CD1c-positive myeloid dendritic cell (primary cell): Measurements from ENCODE around the gene FGD2.
A peak's percentile ranks its signal among the peaks of the same experiment; 100 is the strongest.

Experiments
- DNase-seq: peaks from one replicate; pipeline ENCODE4 v3.0.0-alpha.2; 2016; ENCODE audit errors: extremely low spot score

FGD2 gene

DNA sequence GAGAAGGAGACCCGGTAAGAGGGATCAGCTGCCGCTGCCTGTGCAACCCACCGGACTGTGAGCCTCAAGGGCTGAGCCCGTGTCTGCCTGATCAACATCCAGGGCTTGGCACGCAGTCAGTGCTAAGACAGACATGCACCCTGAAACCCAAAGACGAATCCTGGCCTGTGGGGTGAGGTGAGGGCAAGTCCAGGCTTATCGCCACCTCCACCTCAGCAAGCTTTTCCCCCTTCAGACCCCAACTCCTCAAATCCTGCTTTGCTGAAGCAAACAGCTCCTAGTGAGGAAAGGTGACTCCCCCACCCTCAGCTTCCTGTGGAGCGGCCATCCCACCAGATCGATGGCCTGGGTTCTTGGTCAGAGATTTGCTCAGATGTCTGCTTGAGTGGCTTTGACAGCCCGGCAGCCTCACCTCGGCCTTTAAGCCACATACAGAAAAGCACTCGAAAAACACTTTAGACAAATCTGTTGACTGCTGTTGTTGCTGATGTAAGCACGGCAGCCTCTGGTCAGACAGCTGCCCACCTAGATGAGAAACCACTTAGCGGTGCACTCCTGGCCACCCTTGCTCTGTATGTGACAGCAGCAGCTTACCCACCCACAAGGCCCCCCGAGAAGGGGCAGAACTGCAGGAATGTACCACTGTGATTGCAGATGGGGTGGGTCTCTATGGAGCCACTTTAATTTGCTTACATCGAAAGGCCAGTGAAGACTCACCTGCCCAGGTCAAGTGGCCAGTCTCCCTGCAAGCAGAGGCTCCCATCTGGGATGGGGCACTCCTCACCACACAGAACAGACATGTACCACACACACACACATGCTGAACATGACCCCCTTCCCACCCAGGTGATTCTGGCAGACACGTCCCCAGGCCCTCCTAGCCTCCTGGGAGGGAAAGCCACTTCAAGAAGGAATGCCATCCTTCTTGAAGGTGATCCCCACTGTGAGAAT is 34.3 kb upstream of the FGD2 start:
- DNase-seq, result no peak

DNA sequence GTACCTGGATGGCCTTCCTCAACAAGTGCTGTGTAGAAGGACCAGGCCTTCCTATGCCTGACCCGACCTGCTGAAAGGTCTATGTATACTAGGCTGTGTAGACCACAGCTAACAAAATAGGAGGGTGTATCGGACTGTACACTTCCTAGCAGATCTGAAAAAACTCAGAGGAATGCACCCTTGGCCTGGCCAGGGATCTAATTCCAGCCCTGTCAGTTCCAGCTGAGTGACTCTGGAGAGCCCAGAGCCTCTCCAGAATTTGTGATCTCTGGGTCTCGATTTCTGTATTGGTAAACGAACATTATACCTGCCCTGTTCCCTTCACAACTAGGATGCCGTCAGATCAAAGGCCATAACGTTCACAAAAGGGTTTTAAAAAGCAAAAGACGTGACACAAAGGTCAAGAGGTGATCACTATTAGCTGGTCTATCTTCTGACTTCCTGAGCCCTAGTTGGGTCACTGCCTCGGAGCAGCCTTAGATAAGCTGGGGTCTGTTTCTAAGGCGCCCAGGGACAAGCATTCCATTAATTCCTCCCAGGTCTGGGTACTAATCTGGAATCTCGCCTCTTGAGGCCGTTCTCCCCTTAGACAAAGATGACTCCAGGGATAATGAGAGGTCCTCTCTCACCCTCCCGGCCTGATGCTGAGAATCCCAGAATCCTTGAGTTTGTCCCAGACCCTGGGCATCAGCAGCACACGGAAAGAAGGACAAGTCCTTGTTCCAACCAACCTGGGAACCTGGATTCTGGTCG is 33.4 kb upstream of the FGD2 start:
- no peak for DNase-seq

DNA sequence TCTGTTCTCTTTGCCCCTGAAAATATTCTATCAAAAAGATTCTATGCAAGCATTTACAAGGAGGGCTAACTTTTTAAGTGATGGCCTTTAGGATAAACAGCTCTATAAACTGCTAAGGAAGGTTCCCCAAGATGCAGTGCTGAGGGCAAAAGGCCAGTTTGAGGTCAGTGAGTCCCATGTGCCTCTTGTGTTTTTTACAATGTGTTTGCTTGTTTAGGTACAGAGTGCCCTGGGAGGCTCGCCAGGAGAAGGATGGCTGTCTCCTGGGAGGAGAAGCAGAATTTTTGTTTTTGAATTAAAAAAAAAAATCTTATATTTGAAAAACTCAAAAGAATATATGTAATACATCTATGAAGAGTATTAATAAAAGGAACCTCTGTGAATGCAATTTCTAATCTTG is 32.3 kb upstream of the FGD2 start:
- DNase-seq, result no peak

DNA sequence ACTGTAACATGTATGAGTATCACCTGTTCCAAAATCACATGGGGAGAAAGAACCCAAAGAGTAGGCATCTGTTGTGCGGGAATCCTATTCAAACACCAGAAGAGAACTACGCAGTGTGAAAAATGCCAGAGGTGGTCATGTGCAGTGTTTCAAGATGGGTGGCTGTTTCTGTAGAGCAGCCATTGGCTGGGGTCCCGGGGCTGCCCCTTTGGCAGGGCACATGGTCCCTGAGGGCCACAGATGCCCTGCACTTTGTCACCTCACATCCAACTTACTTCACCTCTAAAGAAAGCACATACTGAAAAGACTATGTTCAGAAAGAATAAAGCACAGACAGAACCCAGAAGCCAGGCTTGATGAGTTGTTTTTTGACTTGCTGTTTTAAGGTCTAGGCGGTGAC is 31.8 kb upstream of the FGD2 start:
- no peak for DNase-seq

- no peak for DNase-seq
Observed at GRCh38 chr6:36975231-36976006, 30.0 kb upstream of the FGD2 start.

DNA sequence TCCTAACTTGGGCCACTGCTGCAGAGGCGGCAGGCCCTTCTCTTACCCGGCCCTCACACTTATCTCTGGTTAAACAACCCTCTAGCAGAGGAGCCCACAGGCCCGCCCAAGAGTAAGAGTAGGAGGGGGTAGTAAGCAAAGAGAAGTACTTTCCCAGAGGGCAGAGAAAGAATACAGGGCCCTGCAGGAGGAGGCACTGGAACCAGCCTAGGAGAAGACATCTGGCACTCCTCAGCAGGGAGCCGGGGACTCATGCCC is 29.5 kb upstream of the FGD2 start:
- DNase-seq, result no peak

DNA sequence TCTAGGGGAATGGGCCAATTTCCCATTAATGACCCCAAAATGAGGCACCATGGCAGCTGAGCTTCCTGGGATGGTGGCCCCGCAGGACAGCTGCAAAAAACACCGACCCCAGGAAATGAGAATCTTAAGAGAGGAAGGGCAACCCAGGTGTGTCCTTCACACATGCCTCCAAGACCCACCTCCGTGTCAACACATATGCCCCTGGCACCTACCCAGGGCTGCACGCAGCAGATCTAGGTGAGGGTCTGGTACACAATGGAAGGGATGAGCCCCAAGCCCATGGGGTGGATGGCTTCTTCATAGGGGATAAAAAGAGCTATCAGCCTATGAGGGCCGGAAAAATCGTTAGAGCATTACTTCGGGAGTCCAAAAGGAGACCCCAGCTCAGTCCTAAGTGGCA is 28.9 kb upstream of the FGD2 start:
- no peak for DNase-seq

DNA sequence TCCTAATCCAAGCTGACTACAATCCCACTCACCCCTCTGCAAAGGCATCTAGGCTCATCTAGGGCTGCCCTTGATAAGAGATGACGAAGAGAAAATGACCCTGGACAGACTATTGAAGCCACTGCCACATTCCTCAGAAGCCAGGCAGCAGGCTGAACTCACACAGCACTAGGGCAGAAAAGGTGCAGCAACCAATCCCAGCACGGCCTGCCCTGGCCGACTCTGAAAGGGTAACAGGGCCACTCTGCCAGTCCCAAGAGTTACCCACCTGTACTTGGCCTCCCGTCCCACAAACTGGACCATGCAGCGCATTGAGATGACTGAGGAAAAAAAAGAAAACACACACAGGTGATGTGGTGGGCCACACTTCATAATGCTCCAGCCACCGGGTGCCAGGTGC is 28.5 kb upstream of the FGD2 start:
- DNase-seq, result no peak

GRCh38 chr6:36977470-36977941 is 27.9 kb upstream of the FGD2 start:
- no peak for DNase-seq

GRCh38 chr6:36978421-36979346 is 26.8 kb upstream of the FGD2 start:
- DNase-seq, result no peak

DNA sequence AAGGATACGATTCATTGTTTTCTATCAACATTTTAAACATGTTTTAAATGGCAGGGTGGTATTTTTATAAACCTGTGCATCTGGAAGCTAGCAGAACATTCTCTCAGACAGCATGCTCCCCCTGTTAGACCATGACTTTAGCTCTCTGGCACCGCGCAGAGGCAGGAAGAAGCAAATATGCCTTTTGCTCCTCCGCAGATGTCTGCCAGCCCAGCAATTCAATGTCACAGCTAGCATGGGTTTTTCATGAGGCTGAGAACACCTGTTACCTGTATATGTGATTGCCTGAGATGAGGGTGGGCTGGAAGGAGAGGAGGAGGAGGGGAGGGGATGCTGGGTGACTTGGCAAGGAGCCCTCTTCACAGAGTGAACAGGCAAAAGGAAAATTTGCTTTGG is 26.1 kb upstream of the FGD2 start:
- no peak for DNase-seq

- DNase-seq, result no peak
Observed at GRCh38 chr6:36980129-36980528, 25.3 kb upstream of the FGD2 start.

- no peak for DNase-seq
Observed at GRCh38 chr6:36980876-36981619, 24.4 kb upstream of the FGD2 start.

GRCh38 chr6:36983538-36983937 is 21.9 kb upstream of the FGD2 start:
- no peak for DNase-seq

GRCh38 chr6:36984581-36985416 is 20.7 kb upstream of the FGD2 start:
- DNase-seq, result peak; percentile 40

DNA sequence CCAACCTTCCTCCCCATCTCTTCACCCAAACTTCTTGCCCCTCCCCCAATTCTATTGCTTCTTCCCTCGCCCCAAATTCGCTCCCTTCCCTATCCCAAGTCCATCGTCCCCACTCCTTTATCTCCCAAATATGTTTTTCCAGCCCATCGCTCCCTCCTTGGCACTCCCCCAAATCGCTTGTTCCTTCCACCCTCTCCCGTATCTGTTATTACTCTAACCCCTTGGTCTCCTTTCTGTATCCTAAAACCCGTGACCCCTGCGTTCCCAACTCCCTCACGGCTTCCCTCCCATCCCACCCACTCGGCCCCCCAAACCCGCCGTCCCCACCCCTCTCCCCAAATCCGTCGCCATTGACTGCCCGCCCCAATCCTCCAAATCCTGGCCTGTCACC is 20.0 kb upstream of the FGD2 start:
- DNase-seq, result no peak

GRCh38 chr6:36985808-36986703 is 19.4 kb upstream of the FGD2 start, which contains the start of gene MTCH1:
TSS of gene MTCH1 (minus strand) at chr6:36986196. CDS start at chr6:36986173, 23 bp downstream.
- DNase-seq, result peak; percentile 96

DNA sequence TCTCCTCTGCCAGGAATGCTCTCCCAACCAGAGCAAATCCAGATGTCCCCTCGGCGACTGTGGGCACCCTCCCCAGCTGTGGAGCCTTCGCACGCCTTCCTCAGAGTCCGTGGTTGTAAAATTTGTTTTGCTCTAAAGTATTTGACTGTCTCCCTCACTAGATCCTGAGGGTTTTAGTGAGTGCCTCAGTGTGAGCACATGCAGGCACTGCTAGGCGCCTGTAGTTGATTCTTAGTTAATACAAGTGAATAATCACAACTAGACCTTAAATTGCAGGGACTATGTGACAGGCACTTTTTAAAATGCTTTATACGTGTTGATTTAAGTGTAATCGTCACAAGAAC is 18.8 kb upstream of the FGD2 start:
- DNase-seq, result no peak

GRCh38 chr6:36989264-36989663 is 16.2 kb upstream of the FGD2 start:
- DNase-seq, result no peak
